ENCODE results near the gene POTED.
"Not testable (repeated sequence)": the region's sequence is repeated elsewhere in the genome, so short reads cannot be mapped to it uniquely, and the experiment has no call there.

Gene POTED

DNA sequence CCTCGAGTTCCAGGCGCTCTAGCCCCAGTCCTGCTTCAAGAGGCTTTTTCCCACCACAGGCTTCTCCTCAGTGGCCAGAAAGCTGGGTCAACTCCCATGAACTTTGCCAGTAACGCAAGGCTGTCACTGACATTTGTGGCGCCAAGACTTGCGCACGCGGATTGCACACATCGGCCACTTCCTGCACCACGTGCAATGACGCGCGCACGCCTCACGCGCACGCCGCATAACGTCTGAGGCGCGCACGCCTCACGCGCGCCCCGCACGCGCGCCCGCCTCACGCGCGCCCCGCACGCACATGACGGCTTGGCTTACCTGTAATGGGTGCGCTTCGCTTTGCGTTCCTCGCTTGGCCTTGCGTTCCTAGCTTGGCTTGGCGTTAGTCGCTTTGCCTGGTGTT is at the start of gene POTED:
POTED (plus strand) TSS at position 301 of the 400 bp plus-strand sequence. CDS start 452 bp downstream, outside the sequence.
- in situ Hi-C loops (cut with MboI; ENCODE audit: low sequenced_read_pairs) = not testable (repeated sequence)

DNA sequence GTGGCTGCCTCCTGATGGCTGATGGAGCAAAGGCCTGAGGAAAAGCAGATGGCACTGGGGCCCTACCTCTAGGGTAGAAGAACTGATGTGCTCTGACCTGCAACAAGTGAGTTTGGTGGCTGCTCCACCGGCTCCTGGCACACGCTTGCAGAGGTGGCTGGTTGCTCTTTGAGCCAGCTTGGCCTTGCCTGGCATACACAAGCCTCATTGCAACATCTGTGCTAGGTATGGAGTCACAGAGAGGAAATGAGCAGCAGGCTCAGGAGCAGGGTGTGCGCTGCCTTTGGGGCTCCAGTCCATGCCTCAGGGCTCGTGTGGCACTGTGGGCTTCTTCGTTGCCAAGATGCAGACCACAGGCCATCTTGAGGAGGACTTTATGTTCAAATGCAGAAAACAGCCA is 40.5 kb downstream of the POTED start:
- in situ Hi-C loops (cut with MboI; ENCODE audit: low sequenced_read_pairs) = not testable (repeated sequence)

GRCh38 chr21:13651746-13652145 is 42.2 kb downstream of the POTED start:
- in situ Hi-C loops (cut with MboI; ENCODE audit: low sequenced_read_pairs) = not testable (repeated sequence)

Data from HL-60/S4 treated with retinoic acid at 250 ng/mL for 4 days and 3 days (cell line).